ENCODE measurements around the gene PALLD. TPM values are rescaled to one million over a fixed set of nuclear protein-coding genes. Genes with fewer than 3 reads are reported as not detected.

Gene PALLD
- total RNA-seq, 1 donor from 2014 or later: 396 TPM

GRCh38 chr4:168514249-168514852, 17.5 kb downstream of the PALLD start:
- Mint-ChIP-seq H3K9me3 (ENCODE audit: unreplicated experiment) (no peaks in the 10 kb centered on the region), H3K36me3 (ENCODE audit: unreplicated experiment) (no peaks in the 10 kb centered on the region), H3K27ac (ENCODE audit: unreplicated experiment) (no peak overlapping the region), H3K4me1 (ENCODE audit: unreplicated experiment) (peaks cover 11% of the 10 kb centered on the region), H3K4me3 (ENCODE audit: unreplicated experiment) (no peak overlapping the region), H3K27me3 (ENCODE audit: unreplicated experiment) (no peaks in the 10 kb centered on the region)
- TF ChIP-seq CTCF (IDR thresholded peaks at IDR 0.05): peak; percentile 64
- no peak for DNase-seq (ENCODE audit: extremely low spot score, unreplicated experiment)

GRCh38 chr4:168515222-168516011, 18.6 kb downstream of the PALLD start:
- no peak overlapping the region for H3K27ac Mint-ChIP-seq (ENCODE audit: unreplicated experiment)
- no peak for TF ChIP-seq CTCF (IDR thresholded peaks at IDR 0.05)
- no peaks in the 10 kb centered on the region for H3K9me3 Mint-ChIP-seq (ENCODE audit: unreplicated experiment)
- H3K4me1 Mint-ChIP-seq (ENCODE audit: unreplicated experiment): peaks cover 11% of the 10 kb centered on the region
- H3K27me3 Mint-ChIP-seq (ENCODE audit: unreplicated experiment): no peaks in the 10 kb centered on the region
- H3K4me3 Mint-ChIP-seq (ENCODE audit: unreplicated experiment): no peak overlapping the region
- no peaks in the 10 kb centered on the region for H3K36me3 Mint-ChIP-seq (ENCODE audit: unreplicated experiment)
- DNase-seq (ENCODE audit: extremely low spot score, unreplicated experiment): no peak

GRCh38 chr4:168516841-168517240, 20.0 kb downstream of the PALLD start:
- H3K4me3 Mint-ChIP-seq (ENCODE audit: unreplicated experiment): no peak overlapping the region
- no peak for DNase-seq (ENCODE audit: extremely low spot score, unreplicated experiment)
- no peaks in the 10 kb centered on the region for H3K36me3 Mint-ChIP-seq (ENCODE audit: unreplicated experiment)
- no peak overlapping the region for H3K27ac Mint-ChIP-seq (ENCODE audit: unreplicated experiment)
- no peak for TF ChIP-seq CTCF (IDR thresholded peaks at IDR 0.05)
- H3K9me3 Mint-ChIP-seq (ENCODE audit: unreplicated experiment): no peaks in the 10 kb centered on the region
- H3K27me3 Mint-ChIP-seq (ENCODE audit: unreplicated experiment): no peaks in the 10 kb centered on the region
- H3K4me1 Mint-ChIP-seq (ENCODE audit: unreplicated experiment): peaks cover 22% of the 10 kb centered on the region

GRCh38 chr4:168519576-168519975, 22.7 kb downstream of the PALLD start:
- no peak for DNase-seq (ENCODE audit: extremely low spot score, unreplicated experiment)
- no peaks in the 10 kb centered on the region for H3K36me3 Mint-ChIP-seq (ENCODE audit: unreplicated experiment)
- H3K4me3 Mint-ChIP-seq (ENCODE audit: unreplicated experiment): no peak overlapping the region
- no peak overlapping the region for H3K27ac Mint-ChIP-seq (ENCODE audit: unreplicated experiment)
- TF ChIP-seq CTCF (IDR thresholded peaks at IDR 0.05): no peak
- peaks cover 45% of the 10 kb centered on the region for H3K4me1 Mint-ChIP-seq (ENCODE audit: unreplicated experiment)
- no peaks in the 10 kb centered on the region for H3K9me3 Mint-ChIP-seq (ENCODE audit: unreplicated experiment)
- H3K27me3 Mint-ChIP-seq (ENCODE audit: unreplicated experiment): no peaks in the 10 kb centered on the region

- no peaks in the 10 kb centered on the region for H3K27me3 Mint-ChIP-seq (ENCODE audit: unreplicated experiment)
- no peaks in the 10 kb centered on the region for H3K9me3 Mint-ChIP-seq (ENCODE audit: unreplicated experiment)
- H3K4me1 Mint-ChIP-seq (ENCODE audit: unreplicated experiment): peaks cover 38% of the 10 kb centered on the region
- H3K4me3 Mint-ChIP-seq (ENCODE audit: unreplicated experiment): peak overlapping the region; percentile 18
- H3K27ac Mint-ChIP-seq (ENCODE audit: unreplicated experiment): peak overlapping the region; percentile 89
- DNase-seq (ENCODE audit: extremely low spot score, unreplicated experiment): no peak
- no peak for TF ChIP-seq CTCF (IDR thresholded peaks at IDR 0.05)
- no peaks in the 10 kb centered on the region for H3K36me3 Mint-ChIP-seq (ENCODE audit: unreplicated experiment)
These were observed 24.9 kb downstream of the PALLD start for GRCh38 chr4:168521721-168522120.

Data from osteocyte (in vitro differentiated cells).